Measurements from ENCODE around the gene ABCC3.

Gene ABCC3

DNA sequence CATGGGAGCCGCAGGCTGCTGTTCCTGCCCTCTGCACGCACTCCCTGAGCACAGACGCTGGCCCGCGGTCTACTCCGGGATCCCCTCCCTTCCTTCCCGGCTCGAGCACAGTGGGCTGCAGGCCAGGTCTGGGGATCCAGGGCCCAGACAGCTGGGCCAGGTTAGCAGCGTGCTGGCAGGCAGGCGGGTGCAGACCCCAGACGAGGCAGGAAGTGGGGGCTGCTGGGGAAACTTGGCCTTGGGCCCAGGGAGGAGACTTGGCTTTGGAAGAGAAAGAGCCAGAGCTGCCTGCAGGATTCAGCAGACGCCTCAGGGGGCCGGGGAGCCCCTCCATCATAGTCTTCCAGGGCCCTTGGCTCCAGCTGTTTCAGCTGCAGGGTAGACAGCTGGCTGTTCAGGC, 30.2 kb upstream of the ABCC3 start:
- DNase-seq (ENCODE audit: low read depth, low spot score): peak; percentile 78

DNA sequence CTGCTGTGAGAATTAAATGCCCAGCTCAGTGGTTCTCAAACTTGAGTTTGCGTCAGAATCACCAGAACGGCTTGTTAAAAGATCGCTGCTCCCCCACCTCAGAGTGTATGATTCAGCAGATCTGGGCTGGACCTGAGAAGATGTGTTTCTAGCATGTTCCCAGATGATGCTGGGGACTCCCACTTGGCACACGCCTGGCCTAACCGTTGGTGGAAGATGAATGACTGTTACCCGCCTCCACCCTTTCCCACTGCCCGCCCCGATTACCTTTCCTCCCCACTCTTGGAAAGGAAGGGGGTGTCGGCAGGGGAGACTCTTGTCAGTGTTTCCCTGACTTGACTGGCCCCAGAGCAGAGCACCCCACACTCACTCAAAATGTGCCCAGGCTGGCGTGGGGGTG, 29.3 kb upstream of the ABCC3 start:
- DNase-seq (ENCODE audit: low read depth, low spot score): no peak

DNA sequence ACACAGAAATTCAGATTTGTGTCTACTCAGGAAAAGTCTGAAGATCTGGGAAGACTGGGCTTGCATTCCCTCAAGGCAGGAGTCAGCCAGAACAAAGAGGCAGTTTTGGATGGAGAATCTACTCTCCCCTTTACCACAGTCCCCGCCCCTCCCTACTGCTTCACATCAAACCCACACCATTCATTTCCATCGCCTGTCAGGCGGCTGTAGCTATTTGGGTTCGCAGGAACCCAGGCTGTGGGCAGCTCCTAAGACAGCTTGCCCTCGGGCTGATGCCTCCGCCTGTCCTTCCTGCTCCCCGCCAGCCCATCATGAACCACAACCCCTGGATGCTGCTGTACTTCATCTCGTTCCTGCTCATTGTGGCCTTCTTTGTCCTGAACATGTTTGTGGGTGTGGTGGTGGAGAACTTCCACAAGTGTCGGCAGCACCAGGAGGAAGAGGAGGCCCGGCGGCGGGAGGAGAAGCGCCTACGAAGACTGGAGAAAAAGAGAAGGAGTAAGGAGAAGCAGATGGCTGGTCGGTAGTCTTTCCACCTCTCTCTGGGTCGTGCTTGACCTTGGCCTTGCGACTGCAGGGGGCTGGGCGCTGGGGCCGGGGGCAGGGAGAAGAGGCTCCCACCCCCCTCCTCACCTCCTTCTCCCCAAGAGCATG, 27.0 kb upstream of the ABCC3 start:
- no peak for DNase-seq (ENCODE audit: low read depth, low spot score)

DNA sequence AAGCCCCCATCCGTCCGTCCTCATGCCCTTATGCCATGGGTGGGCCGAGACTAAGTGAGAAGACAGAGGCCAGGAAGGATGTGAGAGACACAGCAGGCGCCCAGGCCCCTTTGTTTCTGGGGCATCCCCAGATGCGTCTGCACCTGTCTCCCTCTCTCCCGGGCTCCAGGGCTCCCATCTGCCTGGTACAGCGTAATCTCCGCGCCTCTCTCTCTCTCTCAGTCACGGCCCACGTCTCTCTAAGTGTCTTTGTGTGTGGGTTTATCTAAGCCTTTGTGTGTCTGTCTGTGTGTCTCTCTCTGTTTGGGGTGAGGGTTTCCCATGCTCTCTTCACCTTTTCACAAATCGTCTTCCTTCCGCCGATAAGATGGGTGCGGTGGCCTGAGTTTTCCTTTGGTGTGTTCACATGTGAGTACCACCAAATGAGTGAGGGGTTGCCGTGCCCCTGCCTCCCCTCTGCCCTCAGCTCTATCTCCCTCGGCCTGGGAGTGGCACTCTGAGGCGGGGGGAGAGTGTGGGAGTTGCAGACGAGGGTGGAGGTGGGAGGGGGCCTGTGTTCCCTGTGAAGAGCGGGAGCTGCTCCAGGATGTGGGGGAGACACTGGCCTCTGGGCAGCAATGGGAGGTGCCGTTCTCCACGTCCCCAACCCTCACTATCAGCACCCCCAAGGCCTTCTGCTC, 25.8 kb upstream of the ABCC3 start:
- DNase-seq (ENCODE audit: low read depth, low spot score): no peak

DNA sequence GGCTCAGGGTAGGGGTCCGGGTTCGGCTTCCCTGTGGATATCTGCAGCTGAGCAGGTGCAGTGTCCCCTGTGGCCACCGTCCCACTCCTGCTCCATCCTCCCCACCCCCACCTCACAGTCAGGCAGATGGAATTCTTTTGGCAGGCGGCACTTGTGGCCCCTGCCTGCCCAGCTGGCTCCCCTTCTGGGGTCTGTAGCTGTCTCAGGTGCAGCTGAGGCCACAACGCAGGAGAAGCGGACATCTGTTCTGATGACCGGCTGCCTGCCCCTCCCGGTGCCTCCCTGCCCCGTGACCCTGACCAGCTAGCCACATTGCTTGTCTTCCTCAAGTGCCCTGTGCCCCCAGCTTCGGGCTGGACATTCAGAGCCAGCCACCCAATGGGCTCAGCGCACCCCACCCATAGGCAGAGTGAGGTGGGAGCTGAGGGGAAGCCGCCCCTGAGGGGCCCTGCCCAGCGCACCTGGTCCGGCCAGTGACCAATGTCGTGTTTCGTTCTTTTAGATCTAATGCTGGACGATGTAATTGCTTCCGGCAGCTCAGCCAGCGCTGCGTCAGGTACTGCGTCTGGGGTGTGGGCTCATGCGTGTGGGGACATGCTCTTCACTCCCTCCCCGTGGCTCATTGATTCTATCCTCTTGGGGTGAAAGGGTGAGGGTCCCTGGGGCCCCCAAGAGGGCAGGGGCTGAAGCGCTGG, 25.2 kb upstream of the ABCC3 start:
- no peak for DNase-seq (ENCODE audit: low read depth, low spot score)

DNA sequence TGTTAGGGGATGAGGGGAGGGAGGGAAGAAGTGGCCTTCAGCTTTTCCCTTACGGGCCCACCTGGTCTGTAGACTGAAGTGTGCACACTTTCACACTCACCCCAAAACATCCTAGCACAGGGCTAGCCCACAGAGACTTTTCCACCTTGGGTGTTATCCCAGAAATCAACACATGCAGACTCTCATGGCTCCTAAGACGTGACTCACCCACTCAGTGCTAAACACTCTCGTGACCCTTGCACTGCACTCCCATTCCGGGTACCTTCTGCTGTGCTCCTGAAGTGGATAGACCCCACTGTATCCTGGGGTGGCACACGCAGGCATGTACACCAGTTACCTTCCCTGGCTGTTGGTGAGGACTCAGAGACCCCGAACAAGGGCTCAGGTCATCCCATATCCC, 23.0 kb upstream of the ABCC3 start:
- DNase-seq (ENCODE audit: low read depth, low spot score): no peak

DNA sequence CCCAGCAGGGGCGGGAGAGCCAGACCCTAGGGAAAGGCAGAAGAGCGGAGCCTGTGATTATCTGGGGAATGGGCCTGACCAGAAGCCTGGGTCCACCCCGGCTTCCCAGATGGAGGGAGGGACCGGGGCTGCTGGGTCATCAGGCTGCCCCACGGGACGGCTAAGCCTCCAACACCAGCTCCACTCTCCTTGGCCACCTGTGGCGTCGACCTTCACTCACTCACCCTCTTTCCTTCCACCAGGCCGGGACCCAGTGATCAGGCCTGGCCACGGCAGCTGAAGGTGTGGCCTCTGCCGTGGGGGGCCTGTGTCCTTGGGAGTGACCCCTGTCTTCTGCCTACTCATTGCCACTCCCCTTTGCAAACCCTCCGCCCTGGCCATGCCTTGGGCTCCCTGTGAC, 22.4 kb upstream of the ABCC3 start:
- no peak for DNase-seq (ENCODE audit: low read depth, low spot score)

DNA sequence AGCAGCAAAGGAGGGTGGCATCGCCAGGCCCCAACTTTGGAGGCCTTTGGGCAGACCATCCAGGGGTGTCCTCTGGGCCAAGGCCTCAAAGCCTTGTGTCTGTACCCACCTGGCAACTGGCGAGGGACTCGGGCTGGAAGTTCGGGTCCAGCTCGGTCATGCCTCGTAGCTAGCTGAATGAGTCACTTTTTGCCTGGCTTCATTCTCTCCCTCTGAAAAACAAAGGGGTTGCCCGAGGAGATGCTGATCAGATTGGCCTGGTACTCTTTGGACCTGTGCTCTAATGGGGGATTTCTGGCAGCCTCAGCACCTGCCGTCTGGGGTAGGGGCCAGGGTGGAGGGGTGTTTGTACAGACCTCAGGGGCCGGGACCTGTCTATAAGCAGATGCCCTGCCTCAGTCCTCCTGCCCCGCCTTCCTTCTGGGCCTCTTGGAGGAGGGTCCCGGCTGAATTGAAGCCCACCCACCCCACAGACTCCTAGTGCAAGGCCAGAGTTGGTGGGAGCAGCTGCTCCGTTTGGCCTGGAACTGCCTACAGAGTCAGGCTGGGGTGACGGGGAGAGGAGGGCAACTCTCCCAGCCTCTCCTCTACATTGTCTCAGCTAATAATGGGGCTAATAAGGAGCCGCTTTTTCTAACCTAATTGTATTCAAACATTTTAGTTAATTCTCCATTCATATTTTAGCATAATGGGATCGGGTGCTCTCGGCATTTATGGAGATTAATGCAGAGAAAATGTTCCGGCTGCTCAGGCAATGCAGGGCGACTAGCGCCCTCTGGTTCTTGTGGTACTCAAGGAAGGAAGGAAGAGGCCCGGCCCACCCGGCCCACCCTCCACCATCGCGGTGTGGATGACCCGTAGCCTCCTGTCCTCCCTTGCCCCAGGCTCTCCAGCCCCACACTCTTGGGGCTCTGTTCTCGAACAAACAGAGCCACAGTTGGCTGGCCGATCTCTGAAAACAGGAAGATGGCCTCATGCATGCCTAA, 21.4 kb upstream of the ABCC3 start:
- DNase-seq (ENCODE audit: low read depth, low spot score): no peak

DNA sequence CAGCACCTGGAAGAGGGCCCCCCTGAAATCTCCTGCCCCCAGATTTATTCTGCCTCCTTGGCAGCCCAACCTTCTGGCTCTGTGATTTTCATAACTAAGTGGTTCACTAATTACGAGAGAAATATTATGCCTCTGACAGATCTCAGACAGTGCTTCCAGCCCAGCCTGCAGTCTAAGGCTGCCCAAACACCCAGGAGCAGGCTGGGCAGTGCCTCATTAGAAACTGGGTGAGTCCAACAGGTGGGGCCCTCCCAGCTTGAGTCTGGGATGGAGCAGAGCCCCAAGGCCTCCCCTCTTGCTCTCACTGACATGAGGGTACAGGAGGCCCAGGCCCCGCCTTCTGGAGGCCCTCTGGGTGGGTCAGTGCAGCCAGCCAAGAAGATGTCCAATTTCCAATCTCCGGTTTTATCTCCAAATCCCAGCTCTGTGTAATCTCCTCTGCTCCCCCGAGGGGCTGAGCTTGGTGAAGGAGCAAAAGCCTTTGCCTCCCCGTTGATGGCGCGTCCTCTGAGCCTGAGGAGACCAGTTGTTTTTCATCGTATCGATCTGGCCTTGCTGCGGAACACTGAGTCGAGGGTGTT, 20.1 kb upstream of the ABCC3 start:
- no peak for DNase-seq (ENCODE audit: low read depth, low spot score)

DNA sequence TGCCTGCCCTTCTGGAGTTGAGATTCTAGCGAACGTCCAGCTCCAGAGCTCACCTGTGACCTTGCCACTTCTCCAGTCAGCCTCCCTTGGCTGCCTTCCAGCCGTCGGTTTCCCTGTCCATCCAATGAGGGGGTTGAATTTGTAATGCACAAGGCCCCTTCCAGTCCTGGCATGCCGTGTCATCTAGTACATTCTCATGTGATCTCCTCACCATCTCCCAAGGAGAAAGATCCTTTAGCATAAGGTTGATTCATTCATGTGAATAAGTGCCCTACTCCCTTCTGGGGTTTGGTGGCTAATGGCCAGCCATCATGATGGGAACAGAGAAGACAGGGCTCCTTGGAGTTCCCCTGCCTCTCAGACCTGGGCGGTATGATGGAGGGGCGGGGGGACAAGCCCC, 18.9 kb upstream of the ABCC3 start:
- no peak for DNase-seq (ENCODE audit: low read depth, low spot score)

DNA sequence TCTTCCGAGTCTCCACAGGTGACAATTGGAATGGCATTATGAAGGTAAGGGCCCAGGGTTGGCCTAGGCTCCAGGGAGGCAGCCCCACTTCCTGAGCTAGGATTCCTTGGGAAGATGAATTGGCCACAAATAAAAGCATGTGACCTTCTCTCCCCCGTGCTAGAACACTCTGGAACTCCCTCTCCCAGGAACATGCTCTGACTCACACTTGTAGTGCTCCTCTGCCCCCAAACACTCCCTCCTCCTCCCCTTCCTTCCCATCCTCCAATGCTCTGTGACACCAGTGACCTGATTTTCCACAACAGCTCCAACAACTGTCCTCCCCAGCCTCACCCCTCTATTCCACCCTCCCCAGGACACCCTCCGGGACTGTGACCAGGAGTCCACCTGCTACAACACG, 16.4 kb upstream of the ABCC3 start:
- DNase-seq (ENCODE audit: low read depth, low spot score): no peak

DNA sequence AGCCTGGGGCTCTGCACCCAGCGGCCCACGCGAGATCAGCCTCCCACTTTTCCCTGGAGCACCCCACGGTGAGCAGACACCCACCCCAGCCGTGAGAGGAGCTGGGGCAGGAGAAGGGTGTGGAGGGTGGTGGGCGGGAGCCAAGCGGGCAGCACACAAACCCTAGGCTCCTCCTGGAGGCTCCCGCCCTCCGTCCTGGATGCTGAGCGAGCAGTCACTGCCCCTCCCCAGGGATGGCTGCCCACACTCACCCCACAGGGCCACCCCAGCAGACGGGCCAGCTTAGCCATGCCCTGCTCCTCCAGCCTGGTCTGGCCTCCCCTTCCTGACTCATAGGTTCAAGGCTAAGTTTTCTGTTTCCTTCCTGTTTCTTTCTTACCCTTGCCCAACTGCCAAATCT, 15.7 kb upstream of the ABCC3 start:
- DNase-seq (ENCODE audit: low read depth, low spot score): no peak

DNA sequence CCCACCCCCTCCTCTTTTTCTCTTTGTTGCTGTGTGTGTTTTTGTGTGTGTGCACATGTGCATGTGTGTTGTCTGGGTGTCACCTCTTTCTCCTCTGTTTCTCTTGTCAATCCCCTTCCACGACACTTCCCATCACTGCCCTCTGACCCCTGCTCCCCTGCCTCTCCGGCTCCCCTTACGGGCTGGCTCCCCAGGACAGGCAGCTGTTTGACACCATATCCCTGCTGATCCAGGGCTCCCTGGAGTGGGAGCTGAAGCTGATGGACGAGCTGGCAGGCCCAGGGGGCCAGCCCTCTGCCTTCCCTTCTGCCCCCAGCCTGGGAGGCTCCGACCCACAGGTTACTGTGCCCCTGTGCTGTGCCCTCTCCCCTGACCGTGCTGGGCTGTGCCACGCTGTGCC, 15.2 kb upstream of the ABCC3 start:
- DNase-seq (ENCODE audit: low read depth, low spot score): no peak

DNA sequence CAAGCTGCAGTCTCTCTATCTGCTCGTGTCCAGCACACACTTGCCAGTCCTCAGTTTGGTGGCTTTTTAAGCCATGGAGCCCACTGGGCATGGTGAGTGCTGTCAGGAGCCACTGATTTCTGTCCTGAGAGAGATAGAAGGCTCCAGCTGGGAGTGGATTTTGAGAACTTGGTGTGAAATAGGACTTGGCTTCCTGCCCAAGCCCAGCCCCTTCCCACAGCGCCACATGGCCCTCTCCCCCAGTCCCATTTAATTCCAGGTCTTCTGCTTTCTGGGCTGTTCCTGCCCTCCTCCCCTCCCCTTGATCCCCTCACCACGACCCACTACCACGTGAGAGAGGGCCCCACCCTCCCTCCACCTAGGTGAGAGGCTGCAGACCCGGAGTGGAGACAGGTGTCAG, 14.4 kb upstream of the ABCC3 start:
- no peak for DNase-seq (ENCODE audit: low read depth, low spot score)

DNA sequence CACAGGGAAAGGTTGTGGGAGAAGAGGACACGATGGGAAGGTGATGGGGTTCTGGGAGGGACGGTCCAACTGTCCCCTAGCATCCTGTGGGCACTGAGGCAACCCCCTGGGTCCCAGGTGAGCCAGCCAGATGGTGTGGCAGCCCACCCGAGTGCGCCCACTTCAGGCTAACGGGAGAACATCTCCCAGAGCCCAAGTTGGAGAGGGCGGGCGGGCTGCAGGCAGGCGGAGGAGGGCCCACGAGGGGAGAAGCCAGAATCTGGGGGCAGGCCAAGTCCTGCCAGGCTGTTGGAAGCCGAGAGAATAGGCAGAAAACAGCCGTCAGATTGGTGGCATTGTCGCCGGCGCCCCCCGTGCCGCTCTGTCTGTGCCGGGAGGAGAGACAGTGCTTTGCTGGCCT, 13.8 kb upstream of the ABCC3 start:
- DNase-seq (ENCODE audit: low read depth, low spot score): no peak

DNA sequence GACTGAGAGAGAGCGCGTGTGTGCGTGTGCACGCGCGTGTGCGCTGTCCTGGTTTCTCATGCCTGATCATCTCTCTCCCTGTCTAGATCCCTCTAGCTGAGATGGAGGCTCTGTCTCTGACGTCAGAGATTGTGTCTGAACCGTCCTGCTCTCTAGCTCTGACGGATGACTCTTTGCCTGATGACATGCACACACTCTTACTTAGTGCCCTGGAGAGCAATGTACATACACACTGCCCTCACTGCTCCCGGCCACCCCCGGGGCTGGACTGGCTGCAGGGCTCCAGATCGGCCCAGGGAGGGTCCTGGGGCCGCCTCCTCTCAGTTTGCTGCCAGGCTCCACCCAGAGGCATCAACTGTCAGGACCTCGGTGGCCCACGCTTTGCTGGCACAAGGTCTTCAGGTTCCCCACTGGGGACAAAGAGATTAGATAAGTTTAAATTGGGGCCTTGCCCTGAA, 13.1 kb upstream of the ABCC3 start:
- no peak for DNase-seq (ENCODE audit: low read depth, low spot score)

DNA sequence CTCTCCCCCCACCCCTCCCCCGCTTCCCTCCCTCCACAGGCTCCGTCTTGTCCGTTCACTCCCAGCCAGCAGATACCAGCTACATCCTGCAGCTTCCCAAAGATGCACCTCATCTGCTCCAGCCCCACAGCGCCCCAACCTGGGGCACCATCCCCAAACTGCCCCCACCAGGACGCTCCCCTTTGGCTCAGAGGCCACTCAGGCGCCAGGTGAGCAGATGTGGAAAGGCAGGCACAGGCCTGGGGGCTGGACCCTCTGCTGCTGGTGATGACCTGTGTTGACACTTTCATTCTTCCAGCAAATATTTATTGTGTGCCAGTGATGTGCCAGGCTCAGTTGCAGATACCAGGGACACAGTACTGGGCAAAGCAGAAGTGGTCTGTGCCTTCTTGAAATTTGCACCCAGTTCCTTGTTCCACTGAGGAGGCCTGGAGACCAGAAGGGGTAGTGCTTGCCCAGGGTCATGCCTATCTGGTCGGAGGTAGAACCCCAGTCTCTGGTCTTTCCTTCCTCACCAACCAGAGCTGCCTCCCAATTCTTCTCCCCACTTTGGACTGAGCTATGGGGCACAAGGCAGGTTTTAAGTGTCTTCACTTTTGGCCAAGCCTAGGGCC, 10.3 kb upstream of the ABCC3 start:
- no peak for DNase-seq (ENCODE audit: low read depth, low spot score)

DNA sequence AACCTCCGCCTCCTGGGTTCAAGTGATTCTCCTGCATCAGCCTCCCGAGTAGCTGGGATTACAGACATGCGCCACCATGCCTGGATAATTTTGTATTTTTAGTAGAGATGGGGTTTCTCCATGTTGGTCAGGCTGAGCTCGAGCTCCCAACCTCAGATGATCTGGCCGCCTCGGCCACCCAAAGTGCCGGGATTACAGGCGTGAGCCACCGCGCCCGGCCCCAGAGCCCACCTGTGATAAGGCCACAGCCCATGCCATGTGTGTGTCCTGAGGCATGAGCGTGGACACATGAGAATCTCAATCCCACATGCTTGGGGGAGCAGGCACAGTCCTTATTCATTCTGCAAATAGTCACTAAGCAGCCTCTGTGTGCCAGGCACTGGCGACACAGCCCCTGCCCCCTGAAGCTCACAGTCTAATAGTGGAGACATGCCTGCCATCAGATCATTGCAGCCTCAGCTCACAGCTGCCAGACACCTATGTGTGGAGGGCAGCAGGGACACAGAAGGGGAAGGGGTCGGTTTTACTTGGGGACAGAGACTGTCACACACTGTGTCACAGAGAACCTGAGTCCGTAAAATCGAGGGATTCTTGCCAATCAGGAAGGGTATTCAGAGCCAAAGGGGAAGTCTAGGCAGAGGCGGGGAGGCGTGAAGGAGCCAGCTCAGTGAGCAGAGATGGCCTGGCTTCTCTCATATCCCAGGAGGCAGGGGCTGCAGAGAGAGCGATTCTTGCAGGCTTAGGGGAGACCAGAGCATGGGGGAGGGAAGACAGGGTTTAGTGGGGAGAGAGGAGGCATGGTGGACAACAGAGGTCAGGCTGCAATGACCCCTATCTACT, 9.4 kb upstream of the ABCC3 start:
- DNase-seq (ENCODE audit: low read depth, low spot score): no peak

DNA sequence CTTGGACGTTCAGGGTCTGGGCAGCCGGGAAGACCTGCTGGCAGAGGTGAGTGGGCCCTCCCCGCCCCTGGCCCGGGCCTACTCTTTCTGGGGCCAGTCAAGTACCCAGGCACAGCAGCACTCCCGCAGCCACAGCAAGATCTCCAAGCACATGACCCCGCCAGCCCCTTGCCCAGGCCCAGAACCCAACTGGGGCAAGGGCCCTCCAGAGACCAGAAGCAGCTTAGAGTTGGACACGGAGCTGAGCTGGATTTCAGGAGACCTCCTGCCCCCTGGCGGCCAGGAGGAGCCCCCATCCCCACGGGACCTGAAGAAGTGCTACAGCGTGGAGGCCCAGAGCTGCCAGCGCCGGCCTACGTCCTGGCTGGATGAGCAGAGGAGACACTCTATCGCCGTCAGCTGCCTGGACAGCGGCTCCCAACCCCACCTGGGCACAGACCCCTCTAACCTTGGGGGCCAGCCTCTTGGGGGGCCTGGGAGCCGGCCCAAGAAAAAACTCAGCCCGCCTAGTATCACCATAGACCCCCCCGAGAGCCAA, 8.6 kb upstream of the ABCC3 start:
- peak; percentile 88 for DNase-seq (ENCODE audit: low read depth, low spot score)
